IPS DF 6.9 (cell line): ENCODE results near the gene KNOP1.
"Not testable (repeated sequence)": the region's sequence is repeated elsewhere in the genome, so short reads cannot be mapped to it uniquely, and the experiment has no call there.

Source experiments
- DNase-seq: peaks from one replicate; pipeline ENCODE4 v3.0.0-alpha.2; 2013; ENCODE audit warnings: low read depth, low spot score
- H3K27ac ChIP-seq: one replicate; pipeline ENCODE4 v1.5.1; 2013; ENCODE audit warnings: low read length, control low read depth
- H3K27me3 ChIP-seq: 2 replicates; pipeline ENCODE4 v1.6.1; 2013; ENCODE audit warnings: mild to moderate bottlenecking, low read length; ENCODE audit not compliant: control insufficient read depth, insufficient read depth
- H3K36me3 ChIP-seq: 2 replicates; pipeline ENCODE4 v1.6.1; 2013; ENCODE audit warnings: low read length; ENCODE audit not compliant: control insufficient read depth, insufficient read depth
- H3K4me1 ChIP-seq: 2 replicates; pipeline ENCODE4 v1.6.1; 2013; ENCODE audit warnings: low read length; ENCODE audit not compliant: control insufficient read depth, insufficient read depth
- H3K4me3 ChIP-seq: 2 replicates; pipeline ENCODE4 v1.5.1; 2013; ENCODE audit warnings: mild to moderate bottlenecking, low read length
- H3K9me3 ChIP-seq: 2 replicates; pipeline ENCODE4 v1.6.1; 2013; ENCODE audit warnings: low read length, inconsistent platforms; ENCODE audit not compliant: control insufficient read depth, insufficient read depth
- WGBS: extraction: QIAGEN DNeasy Blood & Tissue Kit; methylation state at CpG from one replicate; pipeline ENCODE4 v1.1.7; 2013; ENCODE audit warnings: mixed read lengths, missing lambda C conversion rate; ENCODE audit not compliant: insufficient read length, insufficient coverage; 5-methylcytosine and 5-hydroxymethylcytosine counted together

The KNOP1 gene

DNA sequence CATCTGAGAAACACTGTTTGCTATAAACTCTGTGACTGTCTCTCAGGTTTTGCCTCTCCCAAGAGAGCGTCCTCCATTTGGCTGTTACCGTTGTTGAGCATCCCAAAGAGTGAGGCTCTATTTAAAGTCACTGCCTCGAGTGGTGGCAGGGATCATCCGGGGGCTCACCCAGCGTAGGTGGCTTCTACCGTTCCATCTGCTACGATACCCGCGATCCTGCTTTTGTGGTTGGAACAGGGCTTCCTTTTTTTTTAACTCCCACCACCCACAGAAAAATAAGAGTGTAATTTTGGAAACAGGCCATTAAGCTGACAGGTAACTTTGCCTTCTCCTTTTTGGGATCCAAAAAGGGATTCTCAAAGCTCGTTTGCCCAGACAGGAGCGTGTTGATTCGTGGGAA lies 36.4 kb downstream of the KNOP1 start:
- no peak for DNase-seq
- WGBS: no CpG with 5 or more reads among the region's 12 CpGs
- Histone ChIP-seq H3K9me3 (no peaks in the 10 kb centered on the region), H3K4me1 (no peaks in the 10 kb centered on the region), H3K4me3 (no peak overlapping the region), H3K36me3 (no peaks in the 10 kb centered on the region), H3K27me3 (no peaks in the 10 kb centered on the region), H3K27ac (no peak overlapping the region)

- no CpG with 5 or more reads among the region's 6 CpGs for WGBS
Observed at GRCh38 chr16:19680881-19681340, 37.1 kb downstream of the KNOP1 start.

DNA sequence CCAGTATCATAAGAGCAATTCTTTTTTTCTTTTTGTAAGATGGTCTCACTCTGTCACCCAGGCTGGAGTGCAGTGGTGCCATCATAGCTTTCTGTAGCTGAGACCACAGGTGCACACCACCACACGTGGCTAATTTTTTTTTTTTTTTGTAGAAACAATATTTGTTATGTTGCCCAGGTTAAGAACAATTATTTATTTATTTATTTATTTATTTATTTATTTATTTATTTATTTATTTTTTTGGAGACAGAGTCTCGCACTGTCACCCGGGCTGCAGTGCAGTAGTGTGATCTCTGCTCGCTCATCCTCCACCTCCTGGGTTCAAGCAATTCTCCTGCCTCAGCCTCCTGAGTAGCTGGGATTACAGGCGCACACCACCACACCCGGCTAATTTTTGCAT lies 38.7 kb downstream of the KNOP1 start:
- H3K36me3 ChIP-seq: not testable (repeated sequence)

More at GRCh38 chr16:19680881-19681340, 37.1 kb downstream of the KNOP1 start:
- DNase-seq: no peak
- no peaks in the 10 kb centered on the region for H3K9me3 ChIP-seq
- H3K27me3 ChIP-seq: no peaks in the 10 kb centered on the region
- H3K36me3 ChIP-seq: no peaks in the 10 kb centered on the region
- H3K4me3 ChIP-seq: no peak overlapping the region
- no peaks in the 10 kb centered on the region for H3K4me1 ChIP-seq
- no peak overlapping the region for H3K27ac ChIP-seq

DNA sequence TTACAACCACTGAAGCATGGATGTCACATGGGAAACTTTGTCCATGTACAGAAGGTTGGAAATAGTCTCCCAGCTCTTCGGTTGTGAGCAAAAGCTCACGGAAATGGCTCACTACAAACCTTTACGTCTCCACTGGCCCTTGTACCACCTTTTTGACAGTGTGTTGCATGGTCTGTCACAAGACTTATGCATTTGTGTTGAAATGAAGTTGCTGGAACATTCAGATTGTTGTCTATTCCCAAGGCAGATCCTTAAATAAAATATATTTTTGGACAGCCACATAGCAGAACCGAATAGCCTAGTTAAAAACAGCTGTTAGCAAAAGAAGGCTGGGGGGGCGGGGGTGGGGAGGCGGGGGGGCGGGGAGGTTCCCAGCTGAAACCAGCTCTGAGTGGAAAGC lies 39.2 kb downstream of the KNOP1 start:
- no peak for DNase-seq
- Histone ChIP-seq H3K9me3 (no peaks in the 10 kb centered on the region), H3K36me3 (no peaks in the 10 kb centered on the region), H3K27me3 (no peaks in the 10 kb centered on the region), H3K27ac (no peak overlapping the region), H3K4me1 (no peaks in the 10 kb centered on the region), H3K4me3 (no peak overlapping the region)
- WGBS: no CpG with 5 or more reads among the region's 7 CpGs

More for the DNA sequence above, 38.7 kb downstream of the KNOP1 start:
- H3K4me3 ChIP-seq, DNase-seq, H3K4me1 ChIP-seq, H3K9me3 ChIP-seq, H3K27ac ChIP-seq, H3K27me3 ChIP-seq: not testable (repeated sequence)
- WGBS: no CpG with 5 or more reads among the region's 6 CpGs

- no peaks in the 10 kb centered on the region for H3K27me3 ChIP-seq
- no CpG with 5 or more reads among the region's 7 CpGs for whole genome bisulfite sequencing
- no peak for DNase-seq
Observed at GRCh38 chr16:19677402-19677801, 40.6 kb downstream of the KNOP1 start.

GRCh38 chr16:19674485-19674884 lies 43.5 kb downstream of the KNOP1 start:
- DNase-seq: no peak
- no peaks in the 10 kb centered on the region for H3K4me1 ChIP-seq
- H3K9me3 ChIP-seq: no peaks in the 10 kb centered on the region
- no peaks in the 10 kb centered on the region for H3K27me3 ChIP-seq
- no peaks in the 10 kb centered on the region; the same call in 1 of the 2 replicates for H3K36me3 ChIP-seq
- no peak overlapping the region for H3K4me3 ChIP-seq
- no peak overlapping the region for H3K27ac ChIP-seq
- no CpG with 5 or more reads among the region's 5 CpGs for WGBS

More at GRCh38 chr16:19677402-19677801, 40.6 kb downstream of the KNOP1 start:
- H3K4me3 ChIP-seq: no peak overlapping the region
- no peak overlapping the region for H3K27ac ChIP-seq
- H3K4me1 ChIP-seq: no peaks in the 10 kb centered on the region
- no peaks in the 10 kb centered on the region for H3K9me3 ChIP-seq
- H3K36me3 ChIP-seq: no peaks in the 10 kb centered on the region; the same call in 1 of the 2 replicates

DNA sequence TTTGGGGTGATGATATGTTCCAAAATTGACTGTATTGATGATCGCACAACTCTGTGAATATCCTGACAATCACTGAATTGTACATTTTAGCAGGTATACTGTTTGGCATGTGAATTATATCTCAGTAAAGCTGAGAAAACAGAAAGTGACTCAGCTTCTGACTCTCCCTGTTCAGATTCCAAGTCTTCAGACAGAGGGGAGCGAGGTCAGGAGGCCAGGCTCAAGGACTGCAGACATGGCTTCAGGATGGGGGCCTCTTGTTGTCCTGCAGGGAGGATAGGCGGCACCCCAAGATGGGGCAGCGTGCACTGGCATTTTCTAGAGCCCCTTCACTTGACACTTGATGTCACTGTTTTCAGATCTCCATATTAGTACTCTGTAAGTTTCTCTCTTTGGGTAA lies 45.6 kb downstream of the KNOP1 start:
- H3K4me1 ChIP-seq: no peaks in the 10 kb centered on the region
- no peak for DNase-seq
- no peaks in the 10 kb centered on the region for H3K27me3 ChIP-seq
- H3K27ac ChIP-seq: no peak overlapping the region
- no CpG with 5 or more reads among the region's 4 CpGs for WGBS
- no peak overlapping the region for H3K4me3 ChIP-seq
- no peaks in the 10 kb centered on the region; the same call in 1 of the 2 replicates for H3K36me3 ChIP-seq
- no peaks in the 10 kb centered on the region for H3K9me3 ChIP-seq

DNA sequence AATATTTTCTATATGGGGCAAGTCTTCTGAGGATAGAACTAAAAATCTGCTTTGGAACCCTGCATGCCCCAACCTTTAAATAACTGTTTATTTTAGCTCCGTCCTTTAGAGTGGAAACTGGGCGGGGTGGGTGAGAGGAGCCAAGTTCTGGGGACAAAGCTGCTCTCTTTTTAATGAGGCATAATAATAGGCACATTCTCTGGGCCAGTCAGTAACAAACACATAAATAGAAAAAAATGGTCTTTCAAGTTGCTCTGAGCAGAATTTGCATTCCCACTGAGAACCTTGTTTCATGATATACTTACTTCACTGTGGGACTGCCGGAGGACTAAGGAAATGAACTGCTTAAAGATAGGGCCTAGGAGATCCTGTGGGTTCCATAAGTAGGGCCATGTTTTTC lies 51.5 kb downstream of the KNOP1 start:
- no peak for DNase-seq
- Histone ChIP-seq H3K36me3 (no peaks in the 10 kb centered on the region), H3K4me1 (no peaks in the 10 kb centered on the region), H3K27me3 (no peaks in the 10 kb centered on the region), H3K9me3 (no peaks in the 10 kb centered on the region; the same call in 1 of the 2 replicates), H3K4me3 (no peak overlapping the region), H3K27ac (no peak overlapping the region)
- WGBS: no CpG with 5 or more reads among the region's 3 CpGs

- not testable (repeated sequence) for H3K27me3 ChIP-seq, H3K9me3 ChIP-seq, H3K4me1 ChIP-seq, H3K36me3 ChIP-seq, DNase-seq, H3K27ac ChIP-seq, H3K4me3 ChIP-seq
- WGBS: no CpG with 5 or more reads among the region's 3 CpGs
Observed at GRCh38 chr16:19665313-19665712, 52.7 kb downstream of the KNOP1 start.

DNA sequence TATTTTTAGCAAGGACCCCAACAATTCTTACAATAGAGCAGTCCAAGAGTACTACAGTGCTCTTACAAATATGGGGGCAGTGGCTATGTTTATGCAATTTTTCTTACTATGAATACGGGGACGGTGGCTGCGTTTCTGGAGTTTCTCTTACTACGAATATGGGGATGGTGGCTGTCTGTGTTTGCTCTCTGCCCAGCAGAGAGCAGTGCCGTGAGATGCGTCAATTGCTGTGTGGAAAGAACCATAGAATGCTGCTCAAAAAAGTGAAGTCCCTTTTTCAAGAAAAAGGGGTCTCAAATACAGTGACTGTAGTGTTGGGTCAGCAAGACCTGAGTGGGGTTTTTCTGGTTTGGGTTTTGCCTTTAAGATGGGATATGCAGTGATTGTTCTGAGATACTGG lies 53.9 kb downstream of the KNOP1 start:
- Histone ChIP-seq H3K4me3 (no peak overlapping the region), H3K36me3 (no peaks in the 10 kb centered on the region), H3K27me3 (no peaks in the 10 kb centered on the region), H3K9me3 (no peaks in the 10 kb centered on the region; the same call in 1 of the 2 replicates), H3K27ac (no peak overlapping the region), H3K4me1 (no peaks in the 10 kb centered on the region)
- DNase-seq: no peak
- WGBS: no CpG with 5 or more reads among the region's 6 CpGs

DNA sequence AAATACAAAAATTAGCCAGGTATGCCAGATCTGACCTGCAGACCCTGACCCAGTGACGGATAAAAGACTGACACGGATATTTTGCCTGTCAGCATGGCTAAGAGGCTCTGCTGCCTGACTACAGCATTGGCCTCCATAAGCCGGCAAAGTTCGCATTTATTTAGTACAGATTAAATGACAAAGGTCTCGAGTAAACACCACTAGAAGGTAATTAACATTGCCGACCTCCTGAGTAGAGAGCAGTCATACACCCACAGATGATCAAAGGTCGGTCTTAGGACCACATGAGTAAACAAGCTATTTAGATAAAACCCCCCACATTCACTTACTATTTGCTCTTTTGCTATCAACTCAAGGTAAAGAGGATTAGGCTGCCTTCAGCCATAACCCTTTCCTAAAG lies 55.7 kb downstream of the KNOP1 start:
- no peak overlapping the region for H3K4me3 ChIP-seq
- no CpG with 5 or more reads among the region's 7 CpGs for WGBS
- H3K4me1 ChIP-seq: no peaks in the 10 kb centered on the region
- no peak for DNase-seq
- H3K9me3 ChIP-seq: no peaks in the 10 kb centered on the region; the same call in 1 of the 2 replicates
- no peak overlapping the region for H3K27ac ChIP-seq
- no peaks in the 10 kb centered on the region for H3K36me3 ChIP-seq
- H3K27me3 ChIP-seq: no peaks in the 10 kb centered on the region
